GM21381 (cell line): ENCODE data around the gene LDLRAD4.

ENCODE experiments used
- ATAC-seq: cut with Tn5 transposase; IDR thresholded peaks from one replicate; pipeline ENCODE4 v1.9.1; 2021; ENCODE audit warnings: mild to moderate bottlenecking, moderate library complexity; ENCODE audit not compliant: unreplicated experiment

Gene LDLRAD4

GRCh38 chr18:13380691-13381070 lies 162.1 kb downstream of the LDLRAD4 start:
- no peak for ATAC-seq

- ATAC-seq = no peak
Measured at GRCh38 chr18:13381331-13381730, 162.8 kb downstream of the LDLRAD4 start.

GRCh38 chr18:13381944-13382365 lies 163.4 kb downstream of the LDLRAD4 start:
- ATAC-seq = no peak

- ATAC-seq = no peak
Measured at GRCh38 chr18:13382366-13382953, 163.9 kb downstream of the LDLRAD4 start.

GRCh38 chr18:13382954-13383827 lies 164.6 kb downstream of the LDLRAD4 start:
- ATAC-seq = no peak

GRCh38 chr18:13386891-13387801 lies 168.6 kb downstream of the LDLRAD4 start:
- ATAC-seq = no peak

- ATAC-seq = no peak
Measured at GRCh38 chr18:13387855-13388548, 169.4 kb downstream of the LDLRAD4 start.

- ATAC-seq = no peak
Measured at GRCh38 chr18:13388586-13389490, 170.3 kb downstream of the LDLRAD4 start.

- ATAC-seq = no peak
Measured at GRCh38 chr18:13389491-13390131, 171.1 kb downstream of the LDLRAD4 start.

GRCh38 chr18:13390196-13390595 lies 171.6 kb downstream of the LDLRAD4 start:
- no peak for ATAC-seq

GRCh38 chr18:13390711-13391110 lies 172.2 kb downstream of the LDLRAD4 start:
- no peak for ATAC-seq

GRCh38 chr18:13392029-13392750 lies 173.6 kb downstream of the LDLRAD4 start:
- no peak for ATAC-seq

GRCh38 chr18:13392899-13393298 lies 174.3 kb downstream of the LDLRAD4 start:
- no peak for ATAC-seq

- ATAC-seq = no peak
Measured at GRCh38 chr18:13393338-13393737, 174.8 kb downstream of the LDLRAD4 start.

GRCh38 chr18:13394801-13395200 lies 176.2 kb downstream of the LDLRAD4 start:
- ATAC-seq = no peak

GRCh38 chr18:13395577-13395976 lies 177.0 kb downstream of the LDLRAD4 start:
- ATAC-seq = no peak

GRCh38 chr18:13397504-13398163 lies 179.1 kb downstream of the LDLRAD4 start:
- ATAC-seq = no peak

- no peak for ATAC-seq
Measured at GRCh38 chr18:13398631-13399030, 180.1 kb downstream of the LDLRAD4 start.
